ENCODE measurements around the gene BLOC1S5.

GRCh38 chr6:8073758-8074157 lies 9.6 kb upstream of the BLOC1S5 start:
- TF ChIP-seq CTCF (IDR thresholded peaks at IDR 0.05): no peak
- TF ChIP-seq POLR2A (IDR thresholded peaks at IDR 0.05): no peak
- TF ChIP-seq EP300 (IDR thresholded peaks at IDR 0.05): no peak
- no peak for TF ChIP-seq POLR2AphosphoS5 (IDR thresholded peaks at IDR 0.05)

Data from stomach (tissue), 4 donors.